CMK (cell line): ENCODE results near the gene TRIM71.

Experiments used
- DNase-seq: peaks from one replicate; pipeline ENCODE4 v3.0.0-alpha.2; 2010; ENCODE audit warnings: low read depth

TRIM71 gene

GRCh38 chr3:32866533-32866932, 48.7 kb downstream of the TRIM71 start:
- no peak for DNase-seq

GRCh38 chr3:32867954-32868353, 50.2 kb downstream of the TRIM71 start:
- DNase-seq: no peak

DNA sequence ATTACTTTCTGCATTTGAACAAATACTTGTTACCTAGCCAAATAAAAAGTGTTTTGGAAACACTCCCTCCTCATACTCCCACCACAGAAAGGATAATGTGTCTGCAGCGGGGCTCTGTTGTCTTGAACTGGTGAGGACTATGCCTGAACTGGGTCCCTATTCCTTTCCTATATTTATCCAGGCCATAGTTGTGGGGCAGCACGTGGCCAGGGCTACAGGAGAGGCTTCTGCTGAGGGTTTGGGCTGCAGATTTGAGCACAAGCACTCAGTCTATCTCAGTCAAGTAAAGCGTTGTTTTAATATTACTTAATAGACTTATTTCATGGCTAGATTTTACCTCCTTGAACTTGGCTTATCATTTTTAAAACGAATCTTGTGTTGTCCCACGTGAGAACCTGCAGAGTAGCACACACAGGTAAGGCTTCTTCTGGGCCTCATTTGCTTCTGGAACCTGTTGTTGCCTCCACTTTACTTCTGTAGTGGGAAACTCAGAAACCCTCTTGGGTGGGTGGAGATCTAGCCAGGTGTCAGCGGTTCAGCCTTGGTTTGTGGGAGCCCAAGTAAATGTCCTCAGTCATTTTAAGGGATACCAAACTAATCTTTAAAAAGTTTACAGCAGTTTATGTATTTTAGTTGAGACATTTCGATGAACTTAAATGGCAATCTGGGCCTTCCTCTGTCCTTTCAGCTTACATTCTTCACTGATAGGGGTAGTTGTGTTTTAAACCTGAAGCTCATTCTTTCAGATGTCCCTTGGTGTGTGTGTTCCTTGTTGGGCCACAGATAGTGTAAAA, 51.1 kb downstream of the TRIM71 start:
- no peak for DNase-seq

DNA sequence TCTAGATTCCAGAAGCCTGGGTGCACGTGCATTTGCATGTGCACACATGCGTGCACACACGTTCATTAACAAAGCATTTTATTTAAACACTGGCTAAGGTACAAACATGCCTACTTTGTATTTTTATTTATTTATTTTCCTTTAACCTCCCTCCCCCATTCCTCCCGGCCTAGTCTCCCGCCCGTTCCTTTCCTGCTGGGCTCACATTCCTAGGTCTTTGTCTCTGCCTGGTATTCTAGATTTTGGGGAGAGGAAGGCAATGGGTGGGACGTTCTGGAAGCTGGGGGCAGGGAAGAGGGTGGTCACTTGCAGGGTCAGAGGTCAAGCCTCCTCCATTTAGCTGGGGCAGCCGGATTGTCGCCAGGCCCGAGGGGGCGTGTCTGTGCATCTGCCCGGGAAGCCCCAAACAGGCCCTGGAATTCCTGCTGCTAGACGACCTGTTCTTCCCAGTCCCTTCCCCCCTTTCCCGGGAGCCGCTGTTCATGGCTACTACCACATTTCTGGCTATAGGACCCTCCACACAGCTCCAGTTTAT, 51.8 kb downstream of the TRIM71 start:
- no peak for DNase-seq

DNA sequence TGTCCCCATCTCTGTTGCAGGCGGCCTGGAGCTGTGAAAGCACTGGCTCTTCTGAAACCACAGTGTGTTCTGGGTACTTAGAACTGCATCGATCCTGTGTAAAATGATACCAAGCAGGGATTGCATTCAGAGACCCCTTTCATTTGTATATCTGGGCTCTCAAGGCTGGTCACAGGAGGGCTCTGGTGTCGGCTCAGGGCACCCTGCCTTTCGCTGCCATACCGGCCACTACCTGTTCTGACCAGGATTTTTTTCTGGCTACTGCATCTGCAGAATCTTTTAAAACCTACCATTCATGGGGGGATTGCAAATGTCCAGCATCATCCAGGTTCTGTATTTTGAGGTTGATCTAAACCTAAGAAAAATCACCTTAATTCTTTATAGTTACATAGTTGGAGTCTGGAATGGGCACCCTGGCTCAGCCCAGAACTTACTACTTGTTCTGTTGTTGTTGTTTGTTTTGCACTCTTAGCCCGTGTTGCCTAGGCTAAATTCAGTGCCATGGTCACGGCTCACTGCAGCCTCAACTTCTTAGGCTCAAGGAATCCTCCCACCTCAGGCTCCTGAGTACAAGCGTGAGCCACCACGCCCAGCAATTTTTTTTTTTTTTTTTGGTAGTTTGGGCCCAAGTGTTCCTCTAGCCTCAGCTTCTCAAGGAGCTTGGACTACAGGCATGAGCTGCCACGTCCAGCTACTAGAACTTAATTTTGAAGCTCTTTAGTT, 52.7 kb downstream of the TRIM71 start:
- no peak for DNase-seq

- no peak for DNase-seq
These were observed 53.5 kb downstream of the TRIM71 start for GRCh38 chr3:32871273-32871672.

GRCh38 chr3:32872487-32873382, 54.9 kb downstream of the TRIM71 start:
- DNase-seq: no peak

DNA sequence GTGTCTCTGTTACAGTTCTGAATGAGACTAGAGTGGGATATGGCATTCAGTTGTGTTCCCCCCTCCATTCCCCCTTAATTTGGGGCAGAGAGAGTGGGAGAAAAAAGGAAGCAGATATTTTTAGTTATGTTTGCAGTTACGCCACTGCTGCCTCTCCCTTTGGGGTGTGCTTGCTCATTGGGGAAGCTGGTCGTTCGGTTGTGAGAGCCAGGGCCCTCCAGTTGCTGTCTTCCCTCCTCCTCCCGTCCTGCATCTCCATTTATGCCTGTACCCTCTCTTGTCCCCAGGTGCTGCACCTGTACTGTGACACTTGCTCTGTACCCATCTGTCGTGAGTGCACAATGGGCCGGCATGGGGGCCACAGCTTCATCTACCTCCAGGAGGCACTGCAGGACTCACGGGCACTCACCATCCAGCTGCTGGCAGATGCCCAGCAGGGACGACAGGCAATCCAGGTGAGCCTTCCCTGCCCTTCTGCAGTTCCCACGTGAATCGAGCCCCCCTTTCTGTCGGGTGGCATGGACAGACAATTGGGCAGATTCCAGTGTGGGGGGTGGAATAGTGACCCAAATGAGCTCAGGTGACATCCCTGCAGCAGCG, 55.8 kb downstream of the TRIM71 start:
- no peak for DNase-seq

GRCh38 chr3:32876920-32877319, 59.1 kb downstream of the TRIM71 start:
- DNase-seq: no peak

DNA sequence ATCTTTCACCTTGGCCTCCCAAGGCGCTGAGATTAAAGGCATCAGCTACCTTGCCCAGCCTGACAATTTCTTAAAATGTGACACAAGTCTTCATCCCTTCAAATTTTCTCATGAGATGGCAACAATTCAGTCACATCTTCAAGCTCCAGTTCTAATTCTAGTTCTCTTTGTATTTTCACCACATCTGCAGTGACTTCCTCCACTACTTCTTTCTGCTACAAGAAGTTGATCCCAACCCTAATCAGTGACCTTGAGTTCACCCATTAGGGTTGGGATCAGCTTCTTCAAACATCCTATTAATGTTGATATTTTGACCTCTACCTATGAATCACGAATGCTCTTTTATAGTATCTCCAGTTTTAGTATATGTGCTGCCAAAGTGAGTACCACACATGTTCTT, 59.8 kb downstream of the TRIM71 start:
- DNase-seq: no peak

DNA sequence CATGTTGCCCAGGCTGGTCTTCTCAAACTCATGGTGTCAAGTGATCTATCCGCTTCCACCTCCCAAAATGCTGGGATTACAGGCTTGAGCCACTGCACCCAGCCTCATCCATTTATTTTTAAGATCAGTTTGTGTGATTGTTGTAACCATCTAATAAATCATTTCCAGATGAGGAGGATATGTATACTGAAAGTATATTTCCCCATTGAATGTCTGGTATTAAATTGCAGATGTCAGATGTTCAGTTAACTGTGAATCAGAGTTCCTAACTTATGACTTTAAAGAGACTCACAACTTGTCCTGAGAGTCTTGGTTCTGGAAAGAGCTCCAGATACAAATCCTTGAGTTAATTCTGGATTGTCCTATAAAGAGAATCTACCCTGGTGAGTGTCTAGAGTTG, 62.4 kb downstream of the TRIM71 start:
- DNase-seq: no peak

- no peak for DNase-seq
These were observed 63.8 kb downstream of the TRIM71 start for GRCh38 chr3:32881624-32882023.

GRCh38 chr3:32882189-32882588, 64.4 kb downstream of the TRIM71 start:
- no peak for DNase-seq

- DNase-seq: no peak
These were observed 64.8 kb downstream of the TRIM71 start for GRCh38 chr3:32882603-32883025.

DNA sequence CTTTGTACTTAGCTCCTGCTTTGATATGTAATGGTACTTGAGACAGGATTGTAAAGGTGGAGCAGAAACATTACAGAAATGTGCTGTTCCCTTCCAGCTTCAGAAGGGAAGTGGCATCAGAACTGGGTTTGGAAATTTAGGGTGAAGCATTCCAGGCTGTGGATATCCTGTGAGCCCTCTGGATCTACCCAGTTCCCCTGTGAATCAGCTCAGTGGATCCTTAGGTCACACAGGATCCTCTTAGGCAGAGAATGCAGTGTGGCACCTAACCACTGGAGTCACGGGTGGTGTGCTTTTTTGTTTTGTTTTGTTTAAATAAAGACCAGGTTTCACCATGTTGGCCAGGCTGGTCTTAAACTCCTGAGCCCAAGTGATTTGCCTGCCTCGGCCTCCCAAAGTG, 66.0 kb downstream of the TRIM71 start:
- DNase-seq: no peak

- DNase-seq: no peak
These were observed 66.8 kb downstream of the TRIM71 start for GRCh38 chr3:32884591-32884990.

- no peak for DNase-seq
These were observed 67.6 kb downstream of the TRIM71 start for GRCh38 chr3:32885283-32885901.

GRCh38 chr3:32886296-32886695, 68.5 kb downstream of the TRIM71 start:
- DNase-seq: no peak

- no peak for DNase-seq
These were observed 69.1 kb downstream of the TRIM71 start for GRCh38 chr3:32886911-32887310.

DNA sequence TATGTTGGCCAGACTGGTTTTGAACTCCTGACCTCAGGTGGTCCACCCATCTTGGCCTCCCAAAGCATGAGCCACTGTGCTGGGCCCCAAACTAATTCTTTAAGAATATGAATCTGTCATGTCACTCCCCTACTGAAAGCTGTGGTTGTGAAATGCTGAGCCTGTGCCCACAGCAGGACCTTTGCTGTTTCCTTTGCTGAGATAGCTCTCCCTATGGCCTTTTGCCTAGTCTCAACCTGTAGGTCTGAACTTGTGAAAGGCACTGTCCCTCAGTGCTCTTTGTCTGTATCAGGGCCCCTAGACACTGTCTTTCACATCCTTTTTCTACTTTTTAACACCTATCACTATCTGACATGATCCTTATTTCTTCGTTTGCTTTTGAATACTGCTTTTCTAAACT, 70.9 kb downstream of the TRIM71 start:
- no peak for DNase-seq
